Mammary epithelial cell (primary cell): Measurements from ENCODE around the gene ZNF487.

ENCODE experiments used
- EZH2 ChIP-seq: IDR thresholded peaks from 2 replicates; pipeline ENCODE4 v1.6.1; 2012; ENCODE audit warnings: low read length, inconsistent platforms, borderline replicate concordance
- TF ChIP-seq, protein P1 (sequence below), 2 donors: IDR thresholded peaks in 1 of 2; conservative IDR thresholded peaks in 1 of 2; 2 replicates each; pipeline ENCODE4 v1.5.1; 2011 to 2012; ENCODE audit warnings: inconsistent platforms in 2 of 2, low read length in 2 of 2, mild to moderate bottlenecking in 2 of 2, control low read depth in 1 of 2, low read depth in 1 of 2; ENCODE audit not compliant: insufficient read depth in 1 of 2; ENCODE audit errors: extremely low read depth in 1 of 2

DNA sequence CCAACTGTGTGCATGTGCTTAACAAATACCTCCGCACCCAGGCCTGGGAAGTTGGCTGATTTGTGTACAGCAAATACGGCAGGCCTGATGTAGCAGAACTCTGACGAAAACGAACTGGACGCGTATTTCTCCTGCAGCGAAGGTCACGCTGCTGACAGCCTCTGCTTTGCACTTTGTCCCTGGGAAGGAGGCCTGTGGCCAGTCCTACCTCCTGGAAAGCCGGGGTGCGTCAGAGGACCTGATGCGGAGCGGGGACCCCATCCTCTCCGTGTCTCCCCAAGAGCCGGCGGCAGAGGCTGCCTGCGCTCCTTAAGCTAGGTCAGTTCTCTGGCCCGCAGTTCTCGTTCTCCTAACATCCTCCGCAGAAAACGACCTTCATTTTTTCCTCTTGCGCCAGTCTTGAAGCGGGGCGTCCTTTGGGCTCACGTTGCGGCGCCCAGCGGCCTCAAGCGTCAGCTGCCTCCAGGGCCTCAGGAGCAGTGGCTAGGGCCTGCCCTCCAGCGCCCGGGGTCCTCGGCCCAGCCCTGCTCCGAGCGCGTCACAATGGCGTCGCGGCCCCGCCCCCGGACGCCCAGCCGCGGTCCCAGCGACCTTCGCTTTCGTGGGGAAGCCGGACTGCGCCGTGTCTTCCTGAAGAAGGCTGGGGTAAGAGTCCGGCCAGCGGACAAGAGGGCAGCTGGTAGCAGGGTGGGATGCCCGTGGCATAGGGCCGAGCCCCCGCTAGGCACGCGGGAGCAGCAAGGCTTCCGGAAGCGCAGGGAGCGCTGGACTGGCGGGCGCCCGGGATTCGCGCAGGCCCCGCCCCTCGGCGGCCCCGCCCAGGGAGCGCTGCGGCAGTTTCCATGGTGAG, at the start of gene ZNF487:
- TF ChIP-seq, protein P1, sequence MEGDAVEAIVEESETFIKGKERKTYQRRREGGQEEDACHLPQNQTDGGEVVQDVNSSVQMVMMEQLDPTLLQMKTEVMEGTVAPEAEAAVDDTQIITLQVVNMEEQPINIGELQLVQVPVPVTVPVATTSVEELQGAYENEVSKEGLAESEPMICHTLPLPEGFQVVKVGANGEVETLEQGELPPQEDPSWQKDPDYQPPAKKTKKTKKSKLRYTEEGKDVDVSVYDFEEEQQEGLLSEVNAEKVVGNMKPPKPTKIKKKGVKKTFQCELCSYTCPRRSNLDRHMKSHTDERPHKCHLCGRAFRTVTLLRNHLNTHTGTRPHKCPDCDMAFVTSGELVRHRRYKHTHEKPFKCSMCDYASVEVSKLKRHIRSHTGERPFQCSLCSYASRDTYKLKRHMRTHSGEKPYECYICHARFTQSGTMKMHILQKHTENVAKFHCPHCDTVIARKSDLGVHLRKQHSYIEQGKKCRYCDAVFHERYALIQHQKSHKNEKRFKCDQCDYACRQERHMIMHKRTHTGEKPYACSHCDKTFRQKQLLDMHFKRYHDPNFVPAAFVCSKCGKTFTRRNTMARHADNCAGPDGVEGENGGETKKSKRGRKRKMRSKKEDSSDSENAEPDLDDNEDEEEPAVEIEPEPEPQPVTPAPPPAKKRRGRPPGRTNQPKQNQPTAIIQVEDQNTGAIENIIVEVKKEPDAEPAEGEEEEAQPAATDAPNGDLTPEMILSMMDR (conservative IDR thresholded peaks at IDR 0.05 in 1 of 2, IDR thresholded peaks at IDR 0.05 in 1 of 2; ENCODE audit: extremely low read depth in 1 of 2, insufficient read depth in 1 of 2, low read depth in 1 of 2, low read length in 2 of 2) = no peak
- TF ChIP-seq EZH2 = no peak
